GM12872 (cell line): ENCODE data around the gene EVX1.

Experiments
- CTCF ChIP-seq: IDR thresholded peaks from 3 replicates; pipeline ENCODE4 v1.5.1; 2011; ENCODE audit warnings: low read depth, mild to moderate bottlenecking, low read length, moderate library complexity; ENCODE audit not compliant: insufficient read depth

Gene EVX1

GRCh38 chr7:27214239-27214950 is 28.2 kb upstream of the EVX1 start:
- no peak for TF ChIP-seq CTCF

- TF ChIP-seq CTCF, result no peak
These were observed 27.2 kb upstream of the EVX1 start for GRCh38 chr7:27215356-27215755.

- TF ChIP-seq CTCF, result no peak
These were observed 24.7 kb upstream of the EVX1 start for GRCh38 chr7:27217951-27218350.

- no peak for TF ChIP-seq CTCF
These were observed 22.8 kb upstream of the EVX1 start for GRCh38 chr7:27219821-27220220.

GRCh38 chr7:27220440-27220955 is 22.1 kb upstream of the EVX1 start:
- no peak for TF ChIP-seq CTCF

GRCh38 chr7:27221201-27221797 is 21.3 kb upstream of the EVX1 start:
- no peak for TF ChIP-seq CTCF

- TF ChIP-seq CTCF, result no peak
These were observed 18.5 kb upstream of the EVX1 start for GRCh38 chr7:27223941-27224575.
